ENCODE measurements around the gene ELAC1. TPM values are rescaled to one million over a fixed set of nuclear protein-coding genes. Genes with fewer than 3 reads are reported as not detected.
"Not testable (repeated sequence)": the region's sequence is repeated elsewhere in the genome, so short reads cannot be mapped to it uniquely, and the experiment has no call there.

The ELAC1 gene
- total RNA-seq, 1 experiment from 2014 or later, result 5.4 TPM

GRCh38 chr18:50973367-50974126 is 5.7 kb downstream of the ELAC1 start:
- peak; percentile 11 for DNase-seq (ENCODE audit: low read depth)

- no peak for DNase-seq (ENCODE audit: low read depth)
Measured at GRCh38 chr18:50977037-50977760, 9.4 kb downstream of the ELAC1 start.

- DNase-seq (ENCODE audit: low read depth), result no peak
Measured at GRCh38 chr18:50981381-50981780, 13.5 kb downstream of the ELAC1 start.

GRCh38 chr18:50982086-50982801 is 14.4 kb downstream of the ELAC1 start:
- DNase-seq (ENCODE audit: low read depth), result no peak

- no peak for DNase-seq (ENCODE audit: low read depth)
Measured at GRCh38 chr18:50982802-50983179, 15.0 kb downstream of the ELAC1 start.

GRCh38 chr18:50986360-50987087 is 18.7 kb downstream of the ELAC1 start:
- DNase-seq (ENCODE audit: low read depth), result peak; percentile 80

- no peak for DNase-seq (ENCODE audit: low read depth)
Measured at GRCh38 chr18:50987261-50987660, 19.4 kb downstream of the ELAC1 start.

GRCh38 chr18:50989711-50990110 is 21.9 kb downstream of the ELAC1 start:
- no peak for DNase-seq (ENCODE audit: low read depth)

GRCh38 chr18:50992351-50992762 is 24.5 kb downstream of the ELAC1 start:
- no peak for DNase-seq (ENCODE audit: low read depth)

GRCh38 chr18:50994031-50994430 is 26.2 kb downstream of the ELAC1 start:
- no peak for DNase-seq (ENCODE audit: low read depth)

- not testable (repeated sequence) for DNase-seq (ENCODE audit: low read depth)
Measured at GRCh38 chr18:51003174-51003573, 35.3 kb downstream of the ELAC1 start.

- peak; percentile 3 for DNase-seq (ENCODE audit: low read depth)
Measured at GRCh38 chr18:51006061-51006818, 38.4 kb downstream of the ELAC1 start.

GRCh38 chr18:51006948-51007789 is 39.3 kb downstream of the ELAC1 start:
- no peak for DNase-seq (ENCODE audit: low read depth)

GRCh38 chr18:51007790-51008139 is 39.9 kb downstream of the ELAC1 start:
- no peak for DNase-seq (ENCODE audit: low read depth)

GRCh38 chr18:51009072-51009471 is 41.2 kb downstream of the ELAC1 start:
- DNase-seq (ENCODE audit: low read depth), result peak; percentile 1

GRCh38 chr18:51010218-51010617 is 42.4 kb downstream of the ELAC1 start:
- DNase-seq (ENCODE audit: low read depth), result no peak

- no peak for DNase-seq (ENCODE audit: low read depth)
Measured at GRCh38 chr18:51011709-51012108, 43.9 kb downstream of the ELAC1 start.

GRCh38 chr18:51012441-51012840 is 44.6 kb downstream of the ELAC1 start:
- no peak for DNase-seq (ENCODE audit: low read depth)

GRCh38 chr18:51013259-51013658 is 45.4 kb downstream of the ELAC1 start:
- DNase-seq (ENCODE audit: low read depth), result no peak

- DNase-seq (ENCODE audit: low read depth), result peak; percentile 2
Measured at GRCh38 chr18:51017140-51017879, 49.5 kb downstream of the ELAC1 start.

All from RPMI7951 (cell line).